ENCODE results near the gene DNM1L.

DNM1L gene

GRCh38 chr12:32776258-32776657, 97.2 kb downstream of the DNM1L start:
- no peaks in the 10 kb centered on the region for H3K4me1 ChIP-seq (ENCODE audit: insufficient read depth, low read length)
- DNase-seq, result no peak
- no peaks in the 10 kb centered on the region for H3K79me2 ChIP-seq (ENCODE audit: insufficient read depth, low read length)
- TF ChIP-seq CTCF (IDR thresholded peaks at IDR 0.05; ENCODE audit: borderline replicate concordance, extremely low read depth, low read length, poor library complexity, severe bottlenecking) (no peak), EZH2 (IDR thresholded peaks at IDR 0.05; ENCODE audit: borderline replicate concordance, low read depth, low read length, severe bottlenecking) (no peak)
- no peak overlapping the region for H3K27ac ChIP-seq (ENCODE audit: low read length)
- no peak overlapping the region for H3K9ac ChIP-seq (ENCODE audit: low read depth, low read length)
- H3K4me2 ChIP-seq (ENCODE audit: insufficient read depth, low read length), result no peak overlapping the region
- no peak overlapping the region for H2AFZ ChIP-seq (ENCODE audit: low read depth, low read length)
- no peak overlapping the region for H3K4me3 ChIP-seq (ENCODE audit: low read depth in 1 of 2, low read length in 2 of 2)
- H3K36me3 ChIP-seq (ENCODE audit: insufficient read depth, low read length), result no peaks in the 10 kb centered on the region
- no peaks in the 10 kb centered on the region for H3K9me3 ChIP-seq (ENCODE audit: insufficient read depth, low read length, severe bottlenecking)
- ATAC-seq (ENCODE audit: insufficient read depth, low read depth), result no peak
- no peaks in the 10 kb centered on the region for H4K20me1 ChIP-seq (ENCODE audit: insufficient read depth, low read length)
- H3K27me3 ChIP-seq (ENCODE audit: insufficient read depth, low read length, poor library complexity), result peaks cover 6% of the 10 kb centered on the region

GRCh38 chr12:32777159-32777558, 98.1 kb downstream of the DNM1L start:
- no peak for DNase-seq
- no peaks in the 10 kb centered on the region for H3K79me2 ChIP-seq (ENCODE audit: insufficient read depth, low read length)
- ATAC-seq (ENCODE audit: insufficient read depth, low read depth), result no peak

GRCh38 chr12:32777691-32778175, 98.6 kb downstream of the DNM1L start:
- no peak for ATAC-seq (ENCODE audit: insufficient read depth, low read depth)
- Histone ChIP-seq H3K9ac (ENCODE audit: low read depth, low read length) (no peak overlapping the region), H3K4me1 (ENCODE audit: insufficient read depth, low read length) (no peaks in the 10 kb centered on the region), H3K27me3 (ENCODE audit: insufficient read depth, low read length, poor library complexity) (peaks cover 4% of the 10 kb centered on the region), H3K4me2 (ENCODE audit: insufficient read depth, low read length) (no peak overlapping the region), H2AFZ (ENCODE audit: low read depth, low read length) (no peak overlapping the region), H3K36me3 (ENCODE audit: insufficient read depth, low read length) (no peaks in the 10 kb centered on the region), H3K4me3 (ENCODE audit: low read depth in 1 of 2, low read length in 2 of 2) (no peak overlapping the region), H4K20me1 (ENCODE audit: insufficient read depth, low read length) (no peaks in the 10 kb centered on the region), H3K9me3 (ENCODE audit: insufficient read depth, low read length, severe bottlenecking) (no peaks in the 10 kb centered on the region), H3K79me2 (ENCODE audit: insufficient read depth, low read length) (no peaks in the 10 kb centered on the region), H3K27ac (ENCODE audit: low read length) (no peak overlapping the region)
- no peak for DNase-seq
- TF ChIP-seq EZH2 (IDR thresholded peaks at IDR 0.05; ENCODE audit: borderline replicate concordance, low read depth, low read length, severe bottlenecking), result no peak
- no peak for TF ChIP-seq CTCF (IDR thresholded peaks at IDR 0.05; ENCODE audit: borderline replicate concordance, extremely low read depth, low read length, poor library complexity, severe bottlenecking)

More at GRCh38 chr12:32777159-32777558, 98.1 kb downstream of the DNM1L start:
- H3K4me3 ChIP-seq (ENCODE audit: low read depth in 1 of 2, low read length in 2 of 2), result no peak overlapping the region
- peaks cover 6% of the 10 kb centered on the region for H3K27me3 ChIP-seq (ENCODE audit: insufficient read depth, low read length, poor library complexity)
- no peaks in the 10 kb centered on the region for H3K4me1 ChIP-seq (ENCODE audit: insufficient read depth, low read length)
- H3K36me3 ChIP-seq (ENCODE audit: insufficient read depth, low read length), result no peaks in the 10 kb centered on the region
- H2AFZ ChIP-seq (ENCODE audit: low read depth, low read length), result no peak overlapping the region
- H3K4me2 ChIP-seq (ENCODE audit: insufficient read depth, low read length), result no peak overlapping the region
- no peak for TF ChIP-seq EZH2 (IDR thresholded peaks at IDR 0.05; ENCODE audit: borderline replicate concordance, low read depth, low read length, severe bottlenecking)
- TF ChIP-seq CTCF (IDR thresholded peaks at IDR 0.05; ENCODE audit: borderline replicate concordance, extremely low read depth, low read length, poor library complexity, severe bottlenecking), result no peak
- H3K9ac ChIP-seq (ENCODE audit: low read depth, low read length), result no peak overlapping the region
- no peaks in the 10 kb centered on the region for H4K20me1 ChIP-seq (ENCODE audit: insufficient read depth, low read length)
- H3K9me3 ChIP-seq (ENCODE audit: insufficient read depth, low read length, severe bottlenecking), result no peaks in the 10 kb centered on the region
- no peak overlapping the region for H3K27ac ChIP-seq (ENCODE audit: low read length)

- TF ChIP-seq CTCF (IDR thresholded peaks at IDR 0.05; ENCODE audit: borderline replicate concordance, extremely low read depth, low read length, poor library complexity, severe bottlenecking) (no peak), EZH2 (IDR thresholded peaks at IDR 0.05; ENCODE audit: borderline replicate concordance, low read depth, low read length, severe bottlenecking) (no peak)
- Histone ChIP-seq H3K27me3 (ENCODE audit: insufficient read depth, low read length, poor library complexity) (no peaks in the 10 kb centered on the region), H4K20me1 (ENCODE audit: insufficient read depth, low read length) (no peaks in the 10 kb centered on the region)
Observed at GRCh38 chr12:32780071-32780470, 101.0 kb downstream of the DNM1L start.

More at GRCh38 chr12:32780071-32780470, 101.0 kb downstream of the DNM1L start:
- Histone ChIP-seq H3K27ac (ENCODE audit: low read length) (no peak overlapping the region), H2AFZ (ENCODE audit: low read depth, low read length) (no peak overlapping the region), H3K4me3 (ENCODE audit: low read depth in 1 of 2, low read length in 2 of 2) (no peak overlapping the region), H3K4me2 (ENCODE audit: insufficient read depth, low read length) (no peak overlapping the region), H3K9ac (ENCODE audit: low read depth, low read length) (no peak overlapping the region), H3K36me3 (ENCODE audit: insufficient read depth, low read length) (no peaks in the 10 kb centered on the region), H3K9me3 (ENCODE audit: insufficient read depth, low read length, severe bottlenecking) (no peaks in the 10 kb centered on the region), H3K79me2 (ENCODE audit: insufficient read depth, low read length) (no peaks in the 10 kb centered on the region), H3K4me1 (ENCODE audit: insufficient read depth, low read length) (no peaks in the 10 kb centered on the region)
- DNase-seq (no peak), ATAC-seq (ENCODE audit: insufficient read depth, low read depth) (no peak)

All from DND-41 (cell line).